Stimulated activated CD4-positive, alpha-beta T cell treated with anti-CD3 and anti-CD28 coated beads, Interleukin-12 subunit alpha, Interleukin-12 subunit beta, amount 100 ng/mL, for 24 hours (primary cell): ENCODE measurements around the gene ACSM3.
A peak's percentile ranks its signal among the peaks of the same experiment; 100 is the strongest.

ENCODE experiments used
- DNase-seq, 2 experiments: peaks; one replicate each; pipeline ENCODE4 v3.0.0-alpha.2; 2020; ENCODE audit warnings: low read depth in 2 of 2

Gene ACSM3

GRCh38 chr16:20806168-20807050, 42.6 kb downstream of the ACSM3 start, which contains the start of the genes ERI2 and REXO5:
Gene ERI2, minus strand, starts transcription at chr16:20806472. Its CDS starts 42 bp downstream, at chr16:20806430.
Gene REXO5, plus strand, starts transcription at chr16:20806527. Its CDS starts 427 bp downstream, at chr16:20806954.
- peak; percentile 66 to 79 for DNase-seq

- DNase-seq = no peak
Observed at GRCh38 chr16:20807862-20808261, 44.0 kb downstream of the ACSM3 start.

- no peak for DNase-seq
Observed at GRCh38 chr16:20811889-20812439, 48.1 kb downstream of the ACSM3 start.

- no peak for DNase-seq
Observed at GRCh38 chr16:20812510-20812909, 48.7 kb downstream of the ACSM3 start.

- DNase-seq = no peak
Observed at GRCh38 chr16:20814784-20815183, 51.0 kb downstream of the ACSM3 start.

- DNase-seq = no peak
Observed at GRCh38 chr16:20818929-20819585, 55.2 kb downstream of the ACSM3 start.

GRCh38 chr16:20821682-20822081, 57.9 kb downstream of the ACSM3 start:
- DNase-seq = no peak

GRCh38 chr16:20822521-20823325, 58.9 kb downstream of the ACSM3 start:
- DNase-seq = no peak

GRCh38 chr16:20826039-20826566, 62.3 kb downstream of the ACSM3 start:
- DNase-seq = no peak

- DNase-seq = no peak
Observed at GRCh38 chr16:20829536-20829935, 65.7 kb downstream of the ACSM3 start.

GRCh38 chr16:20830372-20830771, 66.6 kb downstream of the ACSM3 start:
- no peak for DNase-seq

- DNase-seq = no peak
Observed at GRCh38 chr16:20833086-20833485, 69.3 kb downstream of the ACSM3 start.

- DNase-seq = no peak
Observed at GRCh38 chr16:20838240-20838639, 74.4 kb downstream of the ACSM3 start.

GRCh38 chr16:20839504-20839903, 75.7 kb downstream of the ACSM3 start:
- no peak for DNase-seq

GRCh38 chr16:20844054-20844453, 80.2 kb downstream of the ACSM3 start:
- DNase-seq = no peak

GRCh38 chr16:20844588-20844987, 80.8 kb downstream of the ACSM3 start:
- no peak for DNase-seq

- no peak for DNase-seq
Observed at GRCh38 chr16:20846030-20846429, 82.2 kb downstream of the ACSM3 start.

GRCh38 chr16:20846551-20846950, 82.7 kb downstream of the ACSM3 start:
- DNase-seq = no peak
